Activated naive CD8-positive, alpha-beta T cell treated with anti-CD3 and anti-CD28 coated beads for 36 hours (primary cell): ENCODE data around the gene MELTF. TPM values are rescaled to one million over a fixed set of nuclear protein-coding genes. Genes with fewer than 3 reads are reported as not detected.

Experiments
- DNase-seq: peaks from one replicate; pipeline ENCODE4 v3.0.0; 2021
- H3K27ac Mint-ChIP-seq: one replicate; pipeline ENCODE4 v1.8.0; 2022; ENCODE audit warnings: mild to moderate bottlenecking, moderate library complexity, mixed read lengths
- H3K27me3 Mint-ChIP-seq: one replicate; pipeline ENCODE4 v1.8.0; 2022; ENCODE audit warnings: mild to moderate bottlenecking, mixed read lengths
- H3K36me3 Mint-ChIP-seq: one replicate; pipeline ENCODE4 v1.8.0; 2021; ENCODE audit warnings: mild to moderate bottlenecking, mixed read lengths
- H3K4me1 Mint-ChIP-seq: one replicate; pipeline ENCODE4 v1.8.0; 2021; ENCODE audit warnings: mixed read lengths
- H3K4me3 Mint-ChIP-seq: one replicate; pipeline ENCODE4 v1.8.0; 2022; ENCODE audit warnings: mild to moderate bottlenecking, moderate library complexity, mixed read lengths
- H3K9me3 Mint-ChIP-seq: one replicate; pipeline ENCODE4 v1.8.0; 2022; ENCODE audit warnings: mixed read lengths
- total RNA-seq, 2 experiments: library from RNA; stranded (reverse); gene quantifications; one replicate each; pipeline ENCODE4 v1.2.3, GENCODE V29; 2021

MELTF gene
- total RNA-seq, 2 experiments from 2014 or later, result 2.7 TPM

- Mint-ChIP-seq H3K4me3 (no peak overlapping the region), H3K36me3 (no peaks in the 10 kb centered on the region), H3K4me1 (peaks cover 3% of the 10 kb centered on the region), H3K9me3 (peaks cover 3% of the 10 kb centered on the region), H3K27ac (no peak overlapping the region), H3K27me3 (peaks cover 6% of the 10 kb centered on the region)
- DNase-seq, result no peak
Observed at GRCh38 chr3:197031315-197032285, 2.0 kb upstream of the MELTF start.

- Mint-ChIP-seq H3K36me3 (no peaks in the 10 kb centered on the region), H3K4me3 (no peak overlapping the region), H3K9me3 (peaks cover 3% of the 10 kb centered on the region), H3K27me3 (peaks cover 6% of the 10 kb centered on the region), H3K4me1 (peaks cover 3% of the 10 kb centered on the region), H3K27ac (no peak overlapping the region)
- DNase-seq, result no peak
Observed at GRCh38 chr3:197030379-197031314, 1.0 kb upstream of the MELTF start.

- Mint-ChIP-seq H3K4me1 (peaks cover 3% of the 10 kb centered on the region), H3K4me3 (peak overlapping the region; percentile 73), H3K27ac (no peak overlapping the region), H3K9me3 (no peaks in the 10 kb centered on the region), H3K27me3 (peaks cover 12% of the 10 kb centered on the region), H3K36me3 (no peaks in the 10 kb centered on the region)
- DNase-seq, result peak; percentile 24
Observed at GRCh38 chr3:197028728-197029510, 698 bp downstream of the MELTF start.

GRCh38 chr3:197027896-197028727 is 1.5 kb downstream of the MELTF start:
- no peak for DNase-seq
- Mint-ChIP-seq H3K9me3 (no peaks in the 10 kb centered on the region), H3K36me3 (no peaks in the 10 kb centered on the region), H3K27me3 (peaks cover 20% of the 10 kb centered on the region), H3K4me3 (peak overlapping the region; percentile 73), H3K4me1 (peaks cover 7% of the 10 kb centered on the region), H3K27ac (no peak overlapping the region)

GRCh38 chr3:197027151-197027895 is 2.3 kb downstream of the MELTF start:
- H3K9me3 Mint-ChIP-seq, result no peaks in the 10 kb centered on the region
- no peak overlapping the region for H3K27ac Mint-ChIP-seq
- DNase-seq, result no peak
- H3K36me3 Mint-ChIP-seq, result no peaks in the 10 kb centered on the region
- peaks cover 22% of the 10 kb centered on the region for H3K27me3 Mint-ChIP-seq
- peaks cover 10% of the 10 kb centered on the region for H3K4me1 Mint-ChIP-seq
- no peak overlapping the region for H3K4me3 Mint-ChIP-seq

GRCh38 chr3:197026481-197026866 is 3.1 kb downstream of the MELTF start:
- no peak for DNase-seq
- Mint-ChIP-seq H3K9me3 (no peaks in the 10 kb centered on the region), H3K4me3 (no peak overlapping the region), H3K27me3 (peaks cover 22% of the 10 kb centered on the region), H3K36me3 (no peaks in the 10 kb centered on the region), H3K27ac (no peak overlapping the region), H3K4me1 (peaks cover 7% of the 10 kb centered on the region)

- no peak overlapping the region for H3K27ac Mint-ChIP-seq
- H3K9me3 Mint-ChIP-seq, result no peaks in the 10 kb centered on the region
- no peak for DNase-seq
- H3K36me3 Mint-ChIP-seq, result no peaks in the 10 kb centered on the region
- H3K4me1 Mint-ChIP-seq, result peaks cover 7% of the 10 kb centered on the region
- peaks cover 22% of the 10 kb centered on the region for H3K27me3 Mint-ChIP-seq
- H3K4me3 Mint-ChIP-seq, result no peak overlapping the region
Observed at GRCh38 chr3:197025736-197026480, 3.7 kb downstream of the MELTF start.

- Mint-ChIP-seq H3K4me1 (peaks cover 7% of the 10 kb centered on the region), H3K9me3 (no peaks in the 10 kb centered on the region), H3K27ac (no peak overlapping the region), H3K4me3 (no peak overlapping the region), H3K27me3 (peaks cover 16% of the 10 kb centered on the region), H3K36me3 (no peaks in the 10 kb centered on the region)
- DNase-seq, result no peak
Observed at GRCh38 chr3:197024881-197025735, 4.5 kb downstream of the MELTF start.

GRCh38 chr3:197023998-197024651 is 5.5 kb downstream of the MELTF start:
- Mint-ChIP-seq H3K27ac (no peak overlapping the region), H3K4me1 (peaks cover 7% of the 10 kb centered on the region), H3K9me3 (no peaks in the 10 kb centered on the region), H3K4me3 (no peak overlapping the region), H3K36me3 (no peaks in the 10 kb centered on the region), H3K27me3 (peaks cover 16% of the 10 kb centered on the region)
- no peak for DNase-seq

- peak overlapping the region; percentile 59 for H3K4me3 Mint-ChIP-seq
- DNase-seq, result no peak
- H3K27me3 Mint-ChIP-seq, result peaks cover 16% of the 10 kb centered on the region
- H3K4me1 Mint-ChIP-seq, result peaks cover 7% of the 10 kb centered on the region
- no peaks in the 10 kb centered on the region for H3K9me3 Mint-ChIP-seq
- H3K36me3 Mint-ChIP-seq, result no peaks in the 10 kb centered on the region
- H3K27ac Mint-ChIP-seq, result peak overlapping the region; percentile 55
Observed at GRCh38 chr3:197023241-197023997, 6.2 kb downstream of the MELTF start.
